ENCODE measurements around the gene ATXN7L1. TPM values are rescaled to one million over a fixed set of nuclear protein-coding genes. Genes with fewer than 3 reads are reported as not detected.

ATXN7L1 gene
- total and polyA plus RNA-seq, 7 donors, result 5.4 to 20.5 (median 12.8) TPM

- no peaks in the 10 kb centered on the region for H3K27me3 ChIP-seq
- peaks cover 0 to 24% (median 21%) of the 10 kb centered on the region in 4 donors for H3K4me1 ChIP-seq
- H3K36me3 ChIP-seq, result peaks cover 12 to 61% (median 20%) of the 10 kb centered on the region in 4 donors
- TF ChIP-seq POLR2AphosphoS5 (IDR thresholded peaks at IDR 0.05) (no peak), CTCF (IDR thresholded peaks at IDR 0.05) (no peak), POLR2A (IDR thresholded peaks at IDR 0.05) (no peak), EP300 (IDR thresholded peaks at IDR 0.05) (no peak)
- H3K4me3 ChIP-seq, result no peak overlapping the region
- WGBS, 2 donors, result 88 to 96% methylated on average over 5 of the region's 5 CpGs
- peak; percentile 40 for DNase-seq
- intact Hi-C loops (cut with DNase I), result no loop called here
- H3K27ac ChIP-seq, result no peak overlapping the region
- H3K9me3 ChIP-seq, result no peaks in the 10 kb centered on the region
Measured at GRCh38 chr7:105618016-105618296, 258.4 kb downstream of the ATXN7L1 start.

- Histone ChIP-seq H3K4me1 (peaks cover 0 to 19% (median 17%) of the 10 kb centered on the region in 4 donors), H3K27ac (no peak overlapping the region), H3K36me3 (peaks cover 12 to 64% (median 20%) of the 10 kb centered on the region in 4 donors), H3K27me3 (no peaks in the 10 kb centered on the region), H3K9me3 (no peaks in the 10 kb centered on the region), H3K4me3 (no peak overlapping the region)
- 96 to 97% methylated on average over 14 of the region's 14 CpGs for WGBS, 2 donors
- intact Hi-C loops (cut with DNase I), result no loop called here
- DNase-seq, result peak; percentile 25
- TF ChIP-seq POLR2A (IDR thresholded peaks at IDR 0.05) (no peak), CTCF (IDR thresholded peaks at IDR 0.05) (no peak), EP300 (IDR thresholded peaks at IDR 0.05) (no peak), POLR2AphosphoS5 (IDR thresholded peaks at IDR 0.05) (no peak)
Measured at GRCh38 chr7:105617280-105618015, 259.0 kb downstream of the ATXN7L1 start.

GRCh38 chr7:105614341-105614840 is 262.0 kb downstream of the ATXN7L1 start:
- peak; percentile 43 for DNase-seq

GRCh38 chr7:105613611-105614330 is 262.6 kb downstream of the ATXN7L1 start:
- TF ChIP-seq POLR2A (IDR thresholded peaks at IDR 0.05) (no peak), CTCF (IDR thresholded peaks at IDR 0.05) (no peak), POLR2AphosphoS5 (IDR thresholded peaks at IDR 0.05) (no peak), EP300 (IDR thresholded peaks at IDR 0.05) (no peak)
- WGBS, 2 donors, result 95 to 96% methylated on average over 32 of the region's 32 CpGs
- H3K27me3 ChIP-seq, result no peaks in the 10 kb centered on the region
- no peak overlapping the region for H3K27ac ChIP-seq
- no peak overlapping the region for H3K4me3 ChIP-seq
- no peaks in the 10 kb centered on the region for H3K9me3 ChIP-seq
- peak; percentile 49 for DNase-seq
- H3K4me1 ChIP-seq, result no peaks in the 10 kb centered on the region
- intact Hi-C loops (cut with DNase I), result no loop called here
- peaks cover 12 to 62% (median 20%) of the 10 kb centered on the region in 4 donors for H3K36me3 ChIP-seq

More at GRCh38 chr7:105614341-105614840, 262.0 kb downstream of the ATXN7L1 start:
- TF ChIP-seq EP300 (IDR thresholded peaks at IDR 0.05), result no peak
- TF ChIP-seq CTCF (IDR thresholded peaks at IDR 0.05), result no peak
- TF ChIP-seq POLR2A (IDR thresholded peaks at IDR 0.05), result no peak
- no peak for TF ChIP-seq POLR2AphosphoS5 (IDR thresholded peaks at IDR 0.05)
- Histone ChIP-seq H3K27ac (no peak overlapping the region), H3K36me3 (peaks cover 12 to 64% (median 20%) of the 10 kb centered on the region in 4 donors), H3K27me3 (no peaks in the 10 kb centered on the region), H3K4me1 (no peaks in the 10 kb centered on the region), H3K9me3 (no peaks in the 10 kb centered on the region), H3K4me3 (no peak overlapping the region)
- WGBS, 2 donors, result 94 to 95% methylated on average over 20 of the region's 20 CpGs
- intact Hi-C loops (cut with DNase I), result no loop called here
